ENCODE results near the gene SNTG2.

The SNTG2 gene

DNA sequence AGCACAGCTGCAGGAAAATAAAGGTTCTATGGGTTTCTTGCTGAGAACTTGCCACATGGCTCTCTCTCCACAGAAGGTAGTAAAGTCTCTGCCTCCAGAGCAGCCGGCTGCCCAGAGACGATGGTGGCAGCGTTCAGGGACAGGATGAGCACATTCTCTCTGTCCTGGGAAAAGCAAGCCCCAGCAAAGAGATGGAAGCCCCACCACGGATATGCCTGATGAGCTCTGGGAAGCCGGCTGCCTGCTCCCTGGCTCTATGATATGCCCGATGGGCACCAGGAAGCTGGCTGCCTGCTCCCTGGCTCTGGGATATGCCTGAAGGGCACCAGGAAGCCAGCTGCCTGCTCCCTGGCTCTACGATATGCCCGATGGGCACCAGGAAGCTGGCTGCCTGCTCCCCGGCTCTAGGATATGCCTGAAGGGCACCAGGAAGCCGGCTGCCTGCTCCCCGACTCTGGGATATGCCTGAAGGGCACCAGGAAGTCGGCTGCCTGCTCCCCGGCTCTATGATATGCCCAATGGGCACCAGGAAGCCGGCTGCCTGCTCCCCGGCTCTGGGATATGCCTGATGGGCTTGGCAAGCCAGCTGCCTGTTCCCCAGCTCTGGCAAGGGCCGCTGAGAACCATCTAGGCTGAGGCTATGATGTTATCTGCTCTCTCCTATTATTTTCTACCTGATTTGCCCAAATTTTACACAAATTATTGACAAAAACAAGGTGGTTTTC lies 21.5 kb upstream of the SNTG2 start:
- no peak overlapping the region for H3K27ac ChIP-seq (ENCODE audit: low read depth, low read length)
- no peaks in the 10 kb centered on the region for H3K4me1 ChIP-seq (ENCODE audit: insufficient read depth, low read length)
- no peak overlapping the region for H3K4me3 ChIP-seq (ENCODE audit: low read depth in 1 of 2, low read length in 2 of 2)
- no peaks in the 10 kb centered on the region for H3K9me3 ChIP-seq (ENCODE audit: low read length)
- no peaks in the 10 kb centered on the region for H3K36me3 ChIP-seq (ENCODE audit: insufficient read depth, low read length)
- no peaks in the 10 kb centered on the region for H3K27me3 ChIP-seq (ENCODE audit: control insufficient read depth in 1 of 2, insufficient read depth in 2 of 2, low read length in 2 of 2)
- H3K9ac ChIP-seq (ENCODE audit: low read length), result no peak overlapping the region

DNA sequence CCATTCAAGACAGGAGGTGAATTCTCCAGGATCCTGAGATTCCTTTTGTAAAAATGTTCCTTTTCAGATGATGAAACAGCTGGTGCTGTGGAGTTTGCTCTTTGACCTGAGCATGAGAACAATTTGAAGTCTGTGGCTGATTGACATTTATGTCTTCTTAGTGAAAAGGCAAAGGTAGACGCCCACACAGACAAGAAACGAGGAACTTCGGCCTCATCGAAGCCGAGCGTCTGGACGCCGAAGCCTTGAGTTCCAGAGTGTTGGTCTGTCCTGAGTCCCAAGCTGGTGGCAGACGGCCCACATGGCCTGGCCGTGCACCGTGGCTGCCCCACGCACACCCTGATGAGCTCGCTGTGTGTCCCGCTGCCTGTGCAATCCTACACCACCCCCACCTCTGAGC lies 20.7 kb upstream of the SNTG2 start:
- H3K9ac ChIP-seq (ENCODE audit: low read length), result no peak overlapping the region
- no peaks in the 10 kb centered on the region for H3K4me1 ChIP-seq (ENCODE audit: insufficient read depth, low read length)
- no peaks in the 10 kb centered on the region for H3K36me3 ChIP-seq (ENCODE audit: insufficient read depth, low read length)
- H3K27me3 ChIP-seq (ENCODE audit: control insufficient read depth in 1 of 2, insufficient read depth in 2 of 2, low read length in 2 of 2), result no peaks in the 10 kb centered on the region
- no peak overlapping the region for H3K27ac ChIP-seq (ENCODE audit: low read depth, low read length)
- H3K4me3 ChIP-seq (ENCODE audit: low read depth in 1 of 2, low read length in 2 of 2), result no peak overlapping the region
- no peaks in the 10 kb centered on the region for H3K9me3 ChIP-seq (ENCODE audit: low read length)

DNA sequence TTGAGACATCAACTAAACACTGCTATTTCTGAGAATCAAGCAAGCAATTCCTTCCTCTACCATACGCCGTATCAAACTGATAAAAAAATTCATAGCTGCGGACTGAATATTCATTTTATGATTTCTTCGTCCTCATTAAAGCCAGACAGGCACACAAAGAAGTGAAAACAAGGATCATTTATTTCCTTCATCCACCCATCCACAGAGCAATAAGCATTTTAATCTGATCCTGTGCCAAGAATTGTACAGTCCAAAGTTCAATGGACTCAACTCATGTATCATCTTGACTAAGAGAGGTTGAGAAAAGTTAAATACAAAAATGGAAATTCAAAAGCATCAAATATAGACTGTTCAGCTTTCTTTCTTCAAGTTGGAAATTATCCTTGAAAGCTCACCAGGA lies 19.7 kb upstream of the SNTG2 start:
- no peaks in the 10 kb centered on the region for H3K36me3 ChIP-seq (ENCODE audit: insufficient read depth, low read length)
- H3K4me3 ChIP-seq (ENCODE audit: low read depth in 1 of 2, low read length in 2 of 2), result no peak overlapping the region
- no peaks in the 10 kb centered on the region for H3K27me3 ChIP-seq (ENCODE audit: control insufficient read depth in 1 of 2, insufficient read depth in 2 of 2, low read length in 2 of 2)
- H3K9ac ChIP-seq (ENCODE audit: low read length), result no peak overlapping the region
- no peaks in the 10 kb centered on the region for H3K4me1 ChIP-seq (ENCODE audit: insufficient read depth, low read length)
- no peaks in the 10 kb centered on the region for H3K9me3 ChIP-seq (ENCODE audit: low read length)
- no peak overlapping the region for H3K27ac ChIP-seq (ENCODE audit: low read depth, low read length)

DNA sequence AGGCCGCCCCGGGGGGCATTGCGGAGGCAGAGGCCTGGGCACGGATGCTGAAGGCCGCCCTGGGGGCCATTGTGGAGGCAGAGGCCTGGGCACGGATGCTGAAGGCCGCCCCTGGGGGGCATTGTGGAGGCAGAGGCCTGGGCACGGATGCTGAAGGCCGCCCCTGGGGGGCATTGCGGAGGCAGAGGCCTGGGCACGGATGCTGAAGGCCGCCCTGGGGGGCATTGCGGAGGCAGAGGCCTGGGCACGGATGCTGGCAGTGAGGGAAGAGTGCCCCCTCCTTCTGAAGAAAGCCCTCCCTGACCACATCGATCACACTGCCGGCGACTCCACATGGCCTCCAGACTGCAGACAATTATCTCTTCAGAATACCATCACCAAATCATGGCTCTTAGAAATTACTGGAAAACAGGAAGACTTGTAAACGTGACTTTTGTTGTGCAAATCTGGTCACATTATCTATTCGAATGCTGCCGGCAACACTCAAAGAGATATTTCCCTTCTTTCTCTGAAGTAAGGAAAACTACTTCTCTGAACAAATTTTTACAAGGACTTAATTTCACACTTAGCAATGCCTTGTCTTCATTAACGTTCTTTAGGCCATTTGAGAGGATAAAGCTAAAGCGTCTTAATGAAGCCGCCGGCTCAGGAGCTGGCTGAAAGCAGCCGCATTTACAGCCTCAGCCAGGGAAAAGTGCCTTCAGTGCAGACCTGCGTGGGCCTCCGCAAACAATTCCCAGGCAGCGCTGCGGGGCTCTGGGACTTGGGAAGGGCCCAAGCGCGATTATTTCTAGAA lies 18.1 kb upstream of the SNTG2 start:
- Histone ChIP-seq H3K9me3 (ENCODE audit: low read length) (no peaks in the 10 kb centered on the region), H3K27me3 (ENCODE audit: control insufficient read depth in 1 of 2, insufficient read depth in 2 of 2, low read length in 2 of 2) (no peaks in the 10 kb centered on the region), H3K4me3 (ENCODE audit: low read depth in 1 of 2, low read length in 2 of 2) (no peak overlapping the region), H3K36me3 (ENCODE audit: insufficient read depth, low read length) (no peaks in the 10 kb centered on the region), H3K4me1 (ENCODE audit: insufficient read depth, low read length) (no peaks in the 10 kb centered on the region), H3K27ac (ENCODE audit: low read depth, low read length) (no peak overlapping the region), H3K9ac (ENCODE audit: low read length) (no peak overlapping the region)

GRCh38 chr2:933734-934295 lies 16.8 kb upstream of the SNTG2 start:
- no peaks in the 10 kb centered on the region for H3K4me1 ChIP-seq (ENCODE audit: insufficient read depth, low read length)
- H3K27me3 ChIP-seq (ENCODE audit: control insufficient read depth in 1 of 2, insufficient read depth in 2 of 2, low read length in 2 of 2), result no peaks in the 10 kb centered on the region
- H3K36me3 ChIP-seq (ENCODE audit: insufficient read depth, low read length), result no peaks in the 10 kb centered on the region
- H3K9ac ChIP-seq (ENCODE audit: low read length), result no peak overlapping the region
- no peak overlapping the region for H3K27ac ChIP-seq (ENCODE audit: low read depth, low read length)
- no peaks in the 10 kb centered on the region for H3K9me3 ChIP-seq (ENCODE audit: low read length)
- no peak overlapping the region for H3K4me3 ChIP-seq (ENCODE audit: low read depth in 1 of 2, low read length in 2 of 2)

GRCh38 chr2:937530-937929 lies 13.1 kb upstream of the SNTG2 start:
- Histone ChIP-seq H3K9ac (ENCODE audit: low read length) (no peak overlapping the region), H3K36me3 (ENCODE audit: insufficient read depth, low read length) (no peaks in the 10 kb centered on the region), H3K27ac (ENCODE audit: low read depth, low read length) (no peak overlapping the region), H3K27me3 (ENCODE audit: control insufficient read depth in 1 of 2, insufficient read depth in 2 of 2, low read length in 2 of 2) (no peaks in the 10 kb centered on the region), H3K9me3 (ENCODE audit: low read length) (no peaks in the 10 kb centered on the region), H3K4me3 (ENCODE audit: low read depth in 1 of 2, low read length in 2 of 2) (no peak overlapping the region), H3K4me1 (ENCODE audit: insufficient read depth, low read length) (no peaks in the 10 kb centered on the region)

DNA sequence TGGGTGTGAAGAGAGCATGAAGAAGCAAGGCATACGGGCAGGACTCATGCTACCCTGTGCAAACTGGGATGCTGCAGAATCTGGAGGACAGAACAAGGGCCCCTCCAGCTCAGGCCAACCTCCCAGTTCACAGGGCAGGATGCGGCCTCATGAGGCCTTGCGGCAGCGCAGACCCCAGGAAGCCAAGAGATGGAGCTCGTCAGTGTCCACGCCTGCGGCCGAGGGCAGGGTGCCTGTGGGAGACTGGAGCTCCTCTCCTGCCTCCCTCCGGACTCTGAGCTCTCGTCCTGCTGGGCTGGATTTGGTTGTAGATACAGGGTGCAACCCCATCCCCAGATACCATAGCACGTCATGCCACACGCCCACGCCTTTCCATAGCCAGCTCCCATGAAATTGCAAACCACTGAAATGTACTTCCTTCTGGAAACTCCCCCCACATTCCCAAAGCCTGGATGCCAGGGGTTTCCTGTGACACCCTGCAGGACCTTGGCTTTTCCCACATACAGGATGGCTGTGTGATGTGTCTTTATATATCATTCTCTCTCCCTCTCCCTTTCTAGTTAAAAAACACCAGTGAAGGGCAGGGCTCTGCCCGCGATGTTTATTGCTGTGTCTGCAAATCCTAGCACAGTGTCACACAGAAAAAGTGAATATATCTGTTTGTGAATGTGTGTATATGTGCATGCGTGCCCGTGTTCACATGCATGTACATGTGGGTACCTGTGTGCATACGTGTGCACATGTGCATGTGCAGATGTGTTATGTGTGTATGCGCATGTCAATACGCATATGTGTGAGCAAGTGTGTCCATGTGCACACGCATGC lies 12.3 kb upstream of the SNTG2 start:
- no peaks in the 10 kb centered on the region for H3K4me1 ChIP-seq (ENCODE audit: insufficient read depth, low read length)
- no peaks in the 10 kb centered on the region for H3K36me3 ChIP-seq (ENCODE audit: insufficient read depth, low read length)
- H3K9ac ChIP-seq (ENCODE audit: low read length), result no peak overlapping the region
- H3K9me3 ChIP-seq (ENCODE audit: low read length), result no peaks in the 10 kb centered on the region
- no peak overlapping the region for H3K4me3 ChIP-seq (ENCODE audit: low read depth in 1 of 2, low read length in 2 of 2)
- H3K27ac ChIP-seq (ENCODE audit: low read depth, low read length), result no peak overlapping the region
- H3K27me3 ChIP-seq (ENCODE audit: control insufficient read depth in 1 of 2, insufficient read depth in 2 of 2, low read length in 2 of 2), result no peaks in the 10 kb centered on the region

GRCh38 chr2:939936-940601 lies 10.6 kb upstream of the SNTG2 start:
- H3K27ac ChIP-seq (ENCODE audit: low read depth, low read length), result no peak overlapping the region
- no peak overlapping the region for H3K9ac ChIP-seq (ENCODE audit: low read length)
- no peak overlapping the region for H3K4me3 ChIP-seq (ENCODE audit: low read depth in 1 of 2, low read length in 2 of 2)
- no peaks in the 10 kb centered on the region for H3K27me3 ChIP-seq (ENCODE audit: control insufficient read depth in 1 of 2, insufficient read depth in 2 of 2, low read length in 2 of 2)
- H3K4me1 ChIP-seq (ENCODE audit: insufficient read depth, low read length), result no peaks in the 10 kb centered on the region
- peaks cover 4% of the 10 kb centered on the region for H3K9me3 ChIP-seq (ENCODE audit: low read length)
- H3K36me3 ChIP-seq (ENCODE audit: insufficient read depth, low read length), result no peaks in the 10 kb centered on the region

DNA sequence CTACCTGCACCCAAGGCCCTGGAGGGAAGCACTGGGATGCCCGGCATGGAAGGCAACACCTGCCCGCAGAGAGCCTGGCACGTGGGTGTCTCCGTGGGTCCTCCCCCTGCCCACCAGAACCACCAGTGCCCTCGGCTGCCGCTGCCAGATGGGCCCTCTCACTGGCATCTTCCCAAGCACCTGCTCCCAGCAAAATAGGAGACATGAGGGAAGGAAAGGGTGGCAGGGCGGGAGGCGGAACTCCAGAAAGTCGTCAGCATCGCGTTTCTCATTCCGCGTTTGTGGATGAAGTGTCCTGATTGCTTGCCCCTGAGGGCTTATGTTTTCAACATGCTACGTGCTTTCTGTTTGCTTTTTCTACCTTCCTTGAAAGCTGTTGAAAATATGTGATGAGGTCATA lies 8.8 kb upstream of the SNTG2 start:
- Histone ChIP-seq H3K27me3 (ENCODE audit: control insufficient read depth in 1 of 2, insufficient read depth in 2 of 2, low read length in 2 of 2) (no peaks in the 10 kb centered on the region), H3K4me1 (ENCODE audit: insufficient read depth, low read length) (no peaks in the 10 kb centered on the region), H3K27ac (ENCODE audit: low read depth, low read length) (no peak overlapping the region), H3K9ac (ENCODE audit: low read length) (no peak overlapping the region), H3K4me3 (ENCODE audit: low read depth in 1 of 2, low read length in 2 of 2) (no peak overlapping the region), H3K36me3 (ENCODE audit: insufficient read depth, low read length) (no peaks in the 10 kb centered on the region), H3K9me3 (ENCODE audit: low read length) (peaks cover 4% of the 10 kb centered on the region)

GRCh38 chr2:942775-943460 lies 7.7 kb upstream of the SNTG2 start:
- H3K36me3 ChIP-seq (ENCODE audit: insufficient read depth, low read length), result no peaks in the 10 kb centered on the region
- H3K27ac ChIP-seq (ENCODE audit: low read depth, low read length), result no peak overlapping the region
- H3K4me1 ChIP-seq (ENCODE audit: insufficient read depth, low read length), result no peaks in the 10 kb centered on the region
- H3K4me3 ChIP-seq (ENCODE audit: low read depth in 1 of 2, low read length in 2 of 2), result no peak overlapping the region
- peaks cover 0 to 3% of the 10 kb centered on the region in 2 donors for H3K27me3 ChIP-seq (ENCODE audit: control insufficient read depth in 1 of 2, insufficient read depth in 2 of 2, low read length in 2 of 2)
- peaks cover 4% of the 10 kb centered on the region for H3K9me3 ChIP-seq (ENCODE audit: low read length)
- H3K9ac ChIP-seq (ENCODE audit: low read length), result no peak overlapping the region
